ENCODE results near the gene DOK7.

Gene DOK7

GRCh38 chr4:3489451-3489962 is 26.4 kb downstream of the DOK7 start:
- DNase-seq (ENCODE audit: low spot score) = no peak

- no peak for DNase-seq (ENCODE audit: low spot score)
Observed at GRCh38 chr4:3491681-3492405, 28.7 kb downstream of the DOK7 start.

- no peak for DNase-seq (ENCODE audit: low spot score)
Observed at GRCh38 chr4:3492741-3493719, 29.9 kb downstream of the DOK7 start.

GRCh38 chr4:3493720-3494461 is 30.8 kb downstream of the DOK7 start:
- no peak for DNase-seq (ENCODE audit: low spot score)

GRCh38 chr4:3494462-3494871 is 31.4 kb downstream of the DOK7 start:
- DNase-seq (ENCODE audit: low spot score) = no peak

- no peak for DNase-seq (ENCODE audit: low spot score)
Observed at GRCh38 chr4:3495204-3495975, 32.3 kb downstream of the DOK7 start.

GRCh38 chr4:3496021-3496420 is 32.9 kb downstream of the DOK7 start:
- no peak for DNase-seq (ENCODE audit: low spot score)

GRCh38 chr4:3497095-3497494 is 34.0 kb downstream of the DOK7 start:
- DNase-seq (ENCODE audit: low spot score) = no peak

GRCh38 chr4:3497523-3498389 is 34.6 kb downstream of the DOK7 start:
- DNase-seq (ENCODE audit: low spot score) = no peak

GRCh38 chr4:3498407-3498806 is 35.3 kb downstream of the DOK7 start:
- no peak for DNase-seq (ENCODE audit: low spot score)

- DNase-seq (ENCODE audit: low spot score) = no peak
Observed at GRCh38 chr4:3498901-3499510, 35.9 kb downstream of the DOK7 start.

GRCh38 chr4:3499710-3500109 is 36.6 kb downstream of the DOK7 start:
- DNase-seq (ENCODE audit: low spot score) = no peak

GRCh38 chr4:3500111-3500510 is 37.0 kb downstream of the DOK7 start:
- DNase-seq (ENCODE audit: low spot score) = no peak

GRCh38 chr4:3500634-3501101 is 37.6 kb downstream of the DOK7 start:
- no peak for DNase-seq (ENCODE audit: low spot score)

GRCh38 chr4:3501126-3501824 is 38.2 kb downstream of the DOK7 start:
- no peak for DNase-seq (ENCODE audit: low spot score)

GRCh38 chr4:3501825-3502425 is 38.8 kb downstream of the DOK7 start:
- no peak for DNase-seq (ENCODE audit: low spot score)

GRCh38 chr4:3502941-3503936 is 40.1 kb downstream of the DOK7 start:
- no peak for DNase-seq (ENCODE audit: low spot score)

GRCh38 chr4:3505231-3505630 is 42.1 kb downstream of the DOK7 start:
- DNase-seq (ENCODE audit: low spot score) = no peak
